ENCODE data around the gene ARHGAP8. TPM values are rescaled to one million over a fixed set of nuclear protein-coding genes. Genes with fewer than 3 reads are reported as not detected.

The ARHGAP8 gene
- total RNA-seq, 2 donors from 2014 or later, result 2.8 to 4.4 TPM

GRCh38 chr22:44825310-44826150 is 73.2 kb downstream of the ARHGAP8 start:
- ATAC-seq (replicated peaks in 1 of 2), result no peak
- H3K36me3 Mint-ChIP-seq (ENCODE audit: insufficient read depth in 2 of 2), result no peaks in the 10 kb centered on the region
- no peak overlapping the region for H3K4me3 Mint-ChIP-seq
- no peaks in the 10 kb centered on the region for H3K9me3 Mint-ChIP-seq
- DNase-seq, result no peak
- no peaks in the 10 kb centered on the region for H3K4me1 Mint-ChIP-seq (ENCODE audit: low read depth)
- H3K27me3 Mint-ChIP-seq (ENCODE audit: low read depth), result peaks cover 6% of the 10 kb centered on the region
- H3K27ac Mint-ChIP-seq, result no peak overlapping the region

- Mint-ChIP-seq H3K9me3 (no peaks in the 10 kb centered on the region), H3K36me3 (ENCODE audit: insufficient read depth in 2 of 2) (no peaks in the 10 kb centered on the region), H3K27ac (no peak overlapping the region), H3K27me3 (ENCODE audit: low read depth) (peaks cover 6% of the 10 kb centered on the region), H3K4me1 (ENCODE audit: low read depth) (no peaks in the 10 kb centered on the region), H3K4me3 (no peak overlapping the region)
- ATAC-seq (replicated peaks in 1 of 2) (no peak), DNase-seq (no peak)
Observed at GRCh38 chr22:44827666-44828190, 75.4 kb downstream of the ARHGAP8 start.

- DNase-seq, result peak; percentile 19 to 50
- Mint-ChIP-seq H3K4me1 (ENCODE audit: low read depth) (no peaks in the 10 kb centered on the region), H3K27me3 (ENCODE audit: low read depth) (peaks cover 6% of the 10 kb centered on the region), H3K36me3 (ENCODE audit: insufficient read depth in 2 of 2) (no peaks in the 10 kb centered on the region), H3K4me3 (no peak overlapping the region), H3K27ac (no peak overlapping the region), H3K9me3 (no peaks in the 10 kb centered on the region)
- no peak for ATAC-seq (replicated peaks in 1 of 2)
Observed at GRCh38 chr22:44828193-44828592, 75.8 kb downstream of the ARHGAP8 start.

- no peak for ATAC-seq (replicated peaks in 1 of 2)
- H3K9me3 Mint-ChIP-seq, result peaks cover 3 to 6% of the 10 kb centered on the region in 2 donors
- H3K4me3 Mint-ChIP-seq, result no peak overlapping the region
- H3K4me1 Mint-ChIP-seq (ENCODE audit: low read depth), result no peaks in the 10 kb centered on the region
- H3K27me3 Mint-ChIP-seq (ENCODE audit: low read depth), result peaks cover 11% of the 10 kb centered on the region
- H3K27ac Mint-ChIP-seq, result no peak overlapping the region
- peaks cover 0 to 5% of the 10 kb centered on the region in 2 donors for H3K36me3 Mint-ChIP-seq (ENCODE audit: insufficient read depth in 2 of 2)
- no peak for DNase-seq
Observed at GRCh38 chr22:44831885-44832284, 79.5 kb downstream of the ARHGAP8 start.

GRCh38 chr22:44834065-44834464 is 81.7 kb downstream of the ARHGAP8 start:
- Mint-ChIP-seq H3K4me3 (no peak overlapping the region), H3K4me1 (ENCODE audit: low read depth) (no peaks in the 10 kb centered on the region), H3K27ac (no peak overlapping the region), H3K27me3 (ENCODE audit: low read depth) (peaks cover 8% of the 10 kb centered on the region), H3K36me3 (ENCODE audit: insufficient read depth in 2 of 2) (peaks cover 0 to 5% of the 10 kb centered on the region in 2 donors), H3K9me3 (peaks cover 3 to 6% of the 10 kb centered on the region in 2 donors)
- no peak for ATAC-seq (replicated peaks in 1 of 2)
- DNase-seq, result no peak

GRCh38 chr22:44837481-44837880 is 85.1 kb downstream of the ARHGAP8 start:
- DNase-seq (no peak), ATAC-seq (replicated peaks in 1 of 2) (no peak)
- Mint-ChIP-seq H3K36me3 (ENCODE audit: insufficient read depth in 2 of 2) (peaks cover 0 to 5% of the 10 kb centered on the region in 2 donors), H3K9me3 (peaks cover 3 to 6% of the 10 kb centered on the region in 2 donors), H3K4me3 (no peak overlapping the region), H3K4me1 (ENCODE audit: low read depth) (no peaks in the 10 kb centered on the region), H3K27me3 (ENCODE audit: low read depth) (peaks cover 21% of the 10 kb centered on the region), H3K27ac (no peak overlapping the region)

- Mint-ChIP-seq H3K9me3 (peaks cover 3 to 6% of the 10 kb centered on the region in 2 donors), H3K4me1 (ENCODE audit: low read depth) (no peaks in the 10 kb centered on the region)
Observed at GRCh38 chr22:44838316-44839016, 86.1 kb downstream of the ARHGAP8 start.

GRCh38 chr22:44839061-44839460 is 86.7 kb downstream of the ARHGAP8 start:
- H3K27ac Mint-ChIP-seq, result no peak overlapping the region
- H3K4me1 Mint-ChIP-seq (ENCODE audit: low read depth), result no peaks in the 10 kb centered on the region
- ATAC-seq (replicated peaks in 1 of 2) (no peak), DNase-seq (no peak)
- H3K36me3 Mint-ChIP-seq (ENCODE audit: insufficient read depth in 2 of 2), result peaks cover 0 to 5% of the 10 kb centered on the region in 2 donors
- H3K4me3 Mint-ChIP-seq, result no peak overlapping the region
- peaks cover 3 to 6% of the 10 kb centered on the region in 2 donors for H3K9me3 Mint-ChIP-seq
- peaks cover 15% of the 10 kb centered on the region for H3K27me3 Mint-ChIP-seq (ENCODE audit: low read depth)

More at GRCh38 chr22:44838316-44839016, 86.1 kb downstream of the ARHGAP8 start:
- no peak for ATAC-seq (replicated peaks in 1 of 2)
- Mint-ChIP-seq H3K4me3 (no peak overlapping the region), H3K36me3 (ENCODE audit: insufficient read depth in 2 of 2) (peaks cover 0 to 5% of the 10 kb centered on the region in 2 donors), H3K27me3 (ENCODE audit: low read depth) (peaks cover 21% of the 10 kb centered on the region), H3K27ac (no peak overlapping the region)
- no peak for DNase-seq

- Mint-ChIP-seq H3K36me3 (ENCODE audit: insufficient read depth in 2 of 2) (peaks cover 0 to 5% of the 10 kb centered on the region in 2 donors), H3K27me3 (ENCODE audit: low read depth) (peaks cover 13% of the 10 kb centered on the region), H3K27ac (no peak overlapping the region), H3K9me3 (peaks cover 2 to 3% of the 10 kb centered on the region in 2 donors), H3K4me3 (no peak overlapping the region), H3K4me1 (ENCODE audit: low read depth) (no peaks in the 10 kb centered on the region)
- DNase-seq (no peak), ATAC-seq (replicated peaks in 1 of 2) (no peak)
Observed at GRCh38 chr22:44839721-44840120, 87.3 kb downstream of the ARHGAP8 start.

GRCh38 chr22:44840611-44841322 is 88.4 kb downstream of the ARHGAP8 start:
- ATAC-seq (replicated peaks in 1 of 2) (no peak), DNase-seq (no peak)
- H3K36me3 Mint-ChIP-seq (ENCODE audit: insufficient read depth in 2 of 2), result peaks cover 2 to 8% of the 10 kb centered on the region in 2 donors
- no peak overlapping the region for H3K4me3 Mint-ChIP-seq
- no peaks in the 10 kb centered on the region for H3K4me1 Mint-ChIP-seq (ENCODE audit: low read depth)
- H3K9me3 Mint-ChIP-seq, result peaks cover under 1 to 5% of the 10 kb centered on the region in 2 donors
- peaks cover 13% of the 10 kb centered on the region for H3K27me3 Mint-ChIP-seq (ENCODE audit: low read depth)
- H3K27ac Mint-ChIP-seq, result no peak overlapping the region

- no peaks in the 10 kb centered on the region for H3K4me1 Mint-ChIP-seq (ENCODE audit: low read depth)
- ATAC-seq (replicated peaks in 1 of 2) (no peak), DNase-seq (no peak)
- H3K27ac Mint-ChIP-seq, result no peak overlapping the region
- H3K9me3 Mint-ChIP-seq, result peaks cover 0 to 5% of the 10 kb centered on the region in 2 donors
- peaks cover 13% of the 10 kb centered on the region for H3K27me3 Mint-ChIP-seq (ENCODE audit: low read depth)
- H3K36me3 Mint-ChIP-seq (ENCODE audit: insufficient read depth in 2 of 2), result peaks cover 2 to 4% of the 10 kb centered on the region in 2 donors
- H3K4me3 Mint-ChIP-seq, result no peak overlapping the region
Observed at GRCh38 chr22:44842417-44842816, 90.0 kb downstream of the ARHGAP8 start.

GRCh38 chr22:44845191-44845590 is 92.8 kb downstream of the ARHGAP8 start:
- H3K27ac Mint-ChIP-seq, result no peak overlapping the region
- H3K36me3 Mint-ChIP-seq (ENCODE audit: insufficient read depth in 2 of 2), result peaks cover 2 to 4% of the 10 kb centered on the region in 2 donors
- ATAC-seq (replicated peaks in 1 of 2) (no peak), DNase-seq (no peak)
- peaks cover 0 to 5% of the 10 kb centered on the region in 2 donors for H3K9me3 Mint-ChIP-seq
- H3K4me1 Mint-ChIP-seq (ENCODE audit: low read depth), result no peaks in the 10 kb centered on the region
- peaks cover 13% of the 10 kb centered on the region for H3K27me3 Mint-ChIP-seq (ENCODE audit: low read depth)
- H3K4me3 Mint-ChIP-seq, result no peak overlapping the region
